Neural cell (in vitro differentiated cells): ENCODE measurements around the gene IL9. TPM values are rescaled to one million over a fixed set of nuclear protein-coding genes. Genes with fewer than 3 reads are reported as not detected.

Source experiments
- H2AFZ ChIP-seq: fragments of 200-600, 300-800 bp; sonication (generic), shearing (Covaris generic); 2 replicates; pipeline ENCODE4 v1.6.0; 2014; ENCODE audit warnings: low read depth, mild to moderate bottlenecking, antibody characterized with exemption, low read length, moderate library complexity
- H3F3A ChIP-seq: fragments of 200-600 bp; shearing (Covaris generic); 2 replicates; pipeline ENCODE4 v1.6.1; 2016; ENCODE audit warnings: mild to moderate bottlenecking, moderate library complexity, mixed read lengths, antibody characterized with exemption, low read length; ENCODE audit not compliant: insufficient read depth, poor library complexity, severe bottlenecking
- H3K27ac ChIP-seq: fragments of 200-600, 300-800 bp; sonication (generic), shearing (Covaris generic); 2 replicates; pipeline ENCODE4 v1.5.1; 2014; ENCODE audit warnings: mild to moderate bottlenecking, low read length, moderate library complexity
- H3K27me3 ChIP-seq: fragments of 300-800, 200-600 bp; sonication (generic), shearing (Covaris generic); 2 replicates; pipeline ENCODE4 v1.6.0; 2014; ENCODE audit warnings: mild to moderate bottlenecking, low read depth, low read length, moderate library complexity; ENCODE audit not compliant: insufficient read depth
- H3K36me3 ChIP-seq: fragments of 300-800, 200-600 bp; sonication (generic), shearing (Covaris generic); 2 replicates; pipeline ENCODE4 v1.5.1; 2014; ENCODE audit warnings: mild to moderate bottlenecking, antibody characterized with exemption, low read length, moderate library complexity; ENCODE audit not compliant: insufficient read depth
- H3K4me2 ChIP-seq: fragments of 300-800, 200-600 bp; sonication (generic), shearing (Covaris generic); 2 replicates; pipeline ENCODE4 v1.6.0; 2014; ENCODE audit warnings: mild to moderate bottlenecking, low read length
- H3K4me3 ChIP-seq: fragments of 300-800, 200-600 bp; sonication (generic), shearing (Covaris generic); 2 replicates; pipeline ENCODE4 v1.5.1; 2014; ENCODE audit warnings: mild to moderate bottlenecking, low read length, moderate library complexity
- H3K79me2 ChIP-seq: fragments of 200-600 bp; shearing (Covaris generic); replicated peaks from 2 replicates; pipeline ENCODE4 v1.6.0; 2014; ENCODE audit warnings: mild to moderate bottlenecking, low read length, moderate library complexity; ENCODE audit not compliant: insufficient read depth
- H3K9ac ChIP-seq: fragments of 300-800, 200-600 bp; sonication (generic), shearing (Covaris generic); 2 replicates; pipeline ENCODE4 v1.6.1; 2016; ENCODE audit warnings: mild to moderate bottlenecking, low read length, mixed read lengths
- H3K9me2 ChIP-seq: fragments of 200-600 bp; shearing (Covaris generic); 2 replicates; pipeline ENCODE4 v1.6.1; 2016; ENCODE audit warnings: mild to moderate bottlenecking, low read length, mixed read lengths; ENCODE audit not compliant: insufficient read depth
- H3K9me3 ChIP-seq: fragments of 200-600, 300-800 bp; sonication (generic), shearing (Covaris generic); 2 replicates; pipeline ENCODE4 v1.6.1; 2016; ENCODE audit warnings: mild to moderate bottlenecking, mixed run types, low read length, moderate library complexity, mixed read lengths
- H4K20me1 ChIP-seq: fragments of 200-600 bp; shearing (Covaris generic); 2 replicates; pipeline ENCODE4 v1.6.1; 2016; ENCODE audit warnings: mild to moderate bottlenecking, mixed run types; ENCODE audit not compliant: insufficient read depth
- EP300 ChIP-seq: fragments of 450-650 bp; conservative IDR thresholded peaks from 2 replicates; pipeline ENCODE4 v1.6.1; 2014; ENCODE audit warnings: antibody characterized with exemption, mild to moderate bottlenecking, moderate library complexity; ENCODE audit not compliant: poor library complexity, severe bottlenecking
- EZH2 ChIP-seq: fragments of 200-600, 300-800 bp; shearing (Covaris generic), sonication (generic); IDR thresholded peaks from 2 replicates; pipeline ENCODE4 v1.6.1; 2014; ENCODE audit warnings: antibody characterized with exemption, low read length, borderline replicate concordance, mild to moderate bottlenecking; ENCODE audit not compliant: insufficient read depth, poor library complexity, severe bottlenecking
- MXI1 ChIP-seq: fragments of 450-650 bp; conservative IDR thresholded peaks from 2 replicates; pipeline ENCODE4 v1.6.1; 2014; ENCODE audit warnings: antibody characterized with exemption, mild to moderate bottlenecking; ENCODE audit not compliant: poor library complexity, severe bottlenecking
- POLR2AphosphoS5 ChIP-seq: IDR thresholded peaks from 2 replicates; pipeline ENCODE4 v1.6.1; 2012
- RAD21 ChIP-seq: fragments of 450-650 bp; conservative IDR thresholded peaks from 2 replicates; pipeline ENCODE4 v1.6.1; 2014; ENCODE audit warnings: antibody characterized with exemption, mild to moderate bottlenecking, moderate library complexity
- SMC3 ChIP-seq: fragments of 450-650 bp; conservative IDR thresholded peaks from 2 replicates; pipeline ENCODE4 v1.6.1; 2014; ENCODE audit warnings: antibody characterized with exemption, mild to moderate bottlenecking, moderate library complexity; ENCODE audit not compliant: poor library complexity
- TAF1 ChIP-seq: IDR thresholded peaks from 2 replicates; pipeline ENCODE4 v1.6.1; 2012; ENCODE audit warnings: low read depth
- polyA plus RNA-seq: library from polyadenylated mRNA; depleted of rRNA; stranded (reverse); fragments of >200 nt; gene quantifications from 2 replicates; pipeline ENCODE4 v1.2.3, GENCODE V29; 2014
- TF ChIP-seq, protein P1 (sequence below): fragments of 450-650 bp; IDR thresholded peaks from 2 replicates; pipeline ENCODE4 v1.5.1; 2014; ENCODE audit warnings: antibody characterized with exemption, mild to moderate bottlenecking, moderate library complexity; ENCODE audit not compliant: poor library complexity, severe bottlenecking
- TF ChIP-seq, protein P2 (sequence below): IDR thresholded peaks from 2 replicates; pipeline ENCODE4 v1.6.1; 2012; ENCODE audit warnings: borderline replicate concordance

The IL9 gene
- polyA plus RNA-seq, 1 donor from 2014 or later, result not detected

DNA sequence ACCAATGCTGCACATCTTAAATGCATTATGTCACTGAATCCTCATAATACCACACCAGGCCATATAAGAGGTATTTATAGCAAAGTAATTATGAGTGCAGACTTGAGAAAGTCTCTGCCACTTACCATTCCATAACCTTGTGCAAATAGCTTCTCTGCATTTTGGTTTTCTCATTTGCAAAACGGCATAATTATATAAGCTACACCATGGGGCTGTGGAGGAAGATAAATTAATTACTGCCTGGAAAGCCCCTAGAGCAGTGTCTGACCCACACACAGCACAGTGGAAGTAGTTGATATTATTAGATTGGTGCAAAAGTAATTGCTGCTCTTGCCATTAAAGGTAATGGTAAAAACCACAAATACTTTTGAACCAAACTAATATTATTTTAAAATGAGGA, 9.5 kb upstream of the IL9 start:
- H4K20me1 ChIP-seq, result no peaks in the 10 kb centered on the region
- H3K9me2 ChIP-seq, result no peaks in the 10 kb centered on the region
- H3K4me2 ChIP-seq, result no peak overlapping the region
- H3K4me3 ChIP-seq, result no peak overlapping the region
- H2AFZ ChIP-seq, result no peak overlapping the region
- H3K9ac ChIP-seq, result no peak overlapping the region
- H3K36me3 ChIP-seq, result no peaks in the 10 kb centered on the region
- H3K27ac ChIP-seq, result no peak overlapping the region
- no peaks in the 10 kb centered on the region for H3F3A ChIP-seq
- H3K79me2 ChIP-seq, result no peaks in the 10 kb centered on the region
- TF ChIP-seq EZH2 (no peak), POLR2AphosphoS5 (no peak), TAF1 (no peak), EP300 (no peak), MXI1 (no peak)
- H3K9me3 ChIP-seq, result no peaks in the 10 kb centered on the region
- no peaks in the 10 kb centered on the region for H3K27me3 ChIP-seq

DNA sequence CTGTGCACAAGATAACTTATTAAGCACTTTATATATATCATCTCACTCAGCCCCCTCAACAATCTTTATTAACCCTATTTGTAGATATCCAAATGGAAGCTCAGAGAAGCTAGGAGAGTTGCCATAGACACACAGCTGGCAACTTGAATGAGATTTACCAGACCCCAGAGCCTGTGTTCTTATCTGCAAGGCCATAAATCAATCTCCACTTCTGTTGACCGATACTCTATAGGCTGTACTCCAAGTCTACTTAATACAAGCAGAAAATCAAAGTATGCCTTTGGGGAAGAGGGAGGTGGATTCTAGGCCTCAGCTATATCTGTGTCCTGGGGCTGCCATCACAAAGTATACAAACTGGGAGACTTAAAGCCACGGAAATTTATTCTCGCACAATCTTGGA, 6.0 kb upstream of the IL9 start:
- no peak overlapping the region for H3K9ac ChIP-seq
- no peak overlapping the region for H3K4me2 ChIP-seq
- no peaks in the 10 kb centered on the region for H3K27me3 ChIP-seq
- H2AFZ ChIP-seq, result no peak overlapping the region
- H3K9me3 ChIP-seq, result no peaks in the 10 kb centered on the region
- no peaks in the 10 kb centered on the region for H3K79me2 ChIP-seq
- TF ChIP-seq MXI1 (no peak), TAF1 (no peak), RAD21 (no peak), EP300 (no peak), EZH2 (no peak)
- TF ChIP-seq, protein P1, sequence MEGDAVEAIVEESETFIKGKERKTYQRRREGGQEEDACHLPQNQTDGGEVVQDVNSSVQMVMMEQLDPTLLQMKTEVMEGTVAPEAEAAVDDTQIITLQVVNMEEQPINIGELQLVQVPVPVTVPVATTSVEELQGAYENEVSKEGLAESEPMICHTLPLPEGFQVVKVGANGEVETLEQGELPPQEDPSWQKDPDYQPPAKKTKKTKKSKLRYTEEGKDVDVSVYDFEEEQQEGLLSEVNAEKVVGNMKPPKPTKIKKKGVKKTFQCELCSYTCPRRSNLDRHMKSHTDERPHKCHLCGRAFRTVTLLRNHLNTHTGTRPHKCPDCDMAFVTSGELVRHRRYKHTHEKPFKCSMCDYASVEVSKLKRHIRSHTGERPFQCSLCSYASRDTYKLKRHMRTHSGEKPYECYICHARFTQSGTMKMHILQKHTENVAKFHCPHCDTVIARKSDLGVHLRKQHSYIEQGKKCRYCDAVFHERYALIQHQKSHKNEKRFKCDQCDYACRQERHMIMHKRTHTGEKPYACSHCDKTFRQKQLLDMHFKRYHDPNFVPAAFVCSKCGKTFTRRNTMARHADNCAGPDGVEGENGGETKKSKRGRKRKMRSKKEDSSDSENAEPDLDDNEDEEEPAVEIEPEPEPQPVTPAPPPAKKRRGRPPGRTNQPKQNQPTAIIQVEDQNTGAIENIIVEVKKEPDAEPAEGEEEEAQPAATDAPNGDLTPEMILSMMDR, result no peak
- TF ChIP-seq, protein P2, sequence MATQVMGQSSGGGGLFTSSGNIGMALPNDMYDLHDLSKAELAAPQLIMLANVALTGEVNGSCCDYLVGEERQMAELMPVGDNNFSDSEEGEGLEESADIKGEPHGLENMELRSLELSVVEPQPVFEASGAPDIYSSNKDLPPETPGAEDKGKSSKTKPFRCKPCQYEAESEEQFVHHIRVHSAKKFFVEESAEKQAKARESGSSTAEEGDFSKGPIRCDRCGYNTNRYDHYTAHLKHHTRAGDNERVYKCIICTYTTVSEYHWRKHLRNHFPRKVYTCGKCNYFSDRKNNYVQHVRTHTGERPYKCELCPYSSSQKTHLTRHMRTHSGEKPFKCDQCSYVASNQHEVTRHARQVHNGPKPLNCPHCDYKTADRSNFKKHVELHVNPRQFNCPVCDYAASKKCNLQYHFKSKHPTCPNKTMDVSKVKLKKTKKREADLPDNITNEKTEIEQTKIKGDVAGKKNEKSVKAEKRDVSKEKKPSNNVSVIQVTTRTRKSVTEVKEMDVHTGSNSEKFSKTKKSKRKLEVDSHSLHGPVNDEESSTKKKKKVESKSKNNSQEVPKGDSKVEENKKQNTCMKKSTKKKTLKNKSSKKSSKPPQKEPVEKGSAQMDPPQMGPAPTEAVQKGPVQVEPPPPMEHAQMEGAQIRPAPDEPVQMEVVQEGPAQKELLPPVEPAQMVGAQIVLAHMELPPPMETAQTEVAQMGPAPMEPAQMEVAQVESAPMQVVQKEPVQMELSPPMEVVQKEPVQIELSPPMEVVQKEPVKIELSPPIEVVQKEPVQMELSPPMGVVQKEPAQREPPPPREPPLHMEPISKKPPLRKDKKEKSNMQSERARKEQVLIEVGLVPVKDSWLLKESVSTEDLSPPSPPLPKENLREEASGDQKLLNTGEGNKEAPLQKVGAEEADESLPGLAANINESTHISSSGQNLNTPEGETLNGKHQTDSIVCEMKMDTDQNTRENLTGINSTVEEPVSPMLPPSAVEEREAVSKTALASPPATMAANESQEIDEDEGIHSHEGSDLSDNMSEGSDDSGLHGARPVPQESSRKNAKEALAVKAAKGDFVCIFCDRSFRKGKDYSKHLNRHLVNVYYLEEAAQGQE, result no peak
- no peaks in the 10 kb centered on the region for H3K36me3 ChIP-seq
- H3K4me3 ChIP-seq, result no peak overlapping the region
- H3K9me2 ChIP-seq, result no peaks in the 10 kb centered on the region
- H4K20me1 ChIP-seq, result no peaks in the 10 kb centered on the region
- no peak overlapping the region for H3K27ac ChIP-seq
- no peaks in the 10 kb centered on the region for H3F3A ChIP-seq

DNA sequence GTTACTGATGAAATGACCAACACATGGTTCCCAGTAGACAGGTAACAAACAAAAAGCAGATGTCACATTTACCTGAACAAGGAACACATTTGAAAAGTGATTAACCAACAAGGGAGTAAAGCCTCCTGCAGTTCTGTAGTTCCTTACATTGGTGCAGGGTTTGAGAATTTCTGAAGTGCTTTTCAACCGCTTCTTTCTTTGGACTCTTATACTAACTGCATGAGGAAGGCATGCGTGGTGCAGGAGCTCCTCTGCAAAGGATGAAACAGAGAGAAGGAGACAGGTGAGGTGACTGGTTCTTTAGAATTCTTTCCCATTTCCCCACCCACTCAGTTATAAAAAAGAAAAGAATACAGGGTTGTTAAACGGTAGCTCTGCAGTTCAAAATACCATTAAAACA, 4.6 kb upstream of the IL9 start:
- Histone ChIP-seq H4K20me1 (no peaks in the 10 kb centered on the region), H3K9me2 (no peaks in the 10 kb centered on the region), H3K27ac (no peak overlapping the region), H3K79me2 (no peaks in the 10 kb centered on the region), H3K4me3 (no peak overlapping the region), H2AFZ (no peak overlapping the region), H3K9ac (no peak overlapping the region), H3K36me3 (no peaks in the 10 kb centered on the region), H3K27me3 (no peaks in the 10 kb centered on the region), H3F3A (no peaks in the 10 kb centered on the region), H3K9me3 (no peaks in the 10 kb centered on the region), H3K4me2 (no peak overlapping the region)
- TF ChIP-seq RAD21 (no peak), TAF1 (no peak), EP300 (no peak), POLR2AphosphoS5 (no peak), SMC3 (no peak), MXI1 (no peak), EZH2 (no peak)
- TF ChIP-seq, protein P2, result no peak
- TF ChIP-seq, protein P1, result no peak
